IgD-negative memory B cell (primary cell): ENCODE results near the gene KLF7. TPM values are rescaled to one million over a fixed set of nuclear protein-coding genes. Genes with fewer than 3 reads are reported as not detected.

Experiments
- H3K27ac Mint-ChIP-seq, 3 donors: one replicate each; pipeline ENCODE4 v1.8.0; 2020 to 2022; ENCODE audit warnings: mild to moderate bottlenecking in 3 of 3, mixed read lengths in 3 of 3, moderate library complexity in 1 of 3
- H3K27me3 Mint-ChIP-seq: one replicate; pipeline ENCODE4 v1.8.0; 2021; ENCODE audit warnings: mixed read lengths
- H3K36me3 Mint-ChIP-seq: one replicate; pipeline ENCODE4 v1.8.0; 2020; ENCODE audit warnings: mild to moderate bottlenecking, mixed read lengths
- H3K4me1 Mint-ChIP-seq, 3 donors: one replicate each; pipeline ENCODE4 v1.8.0; 2020 to 2022; ENCODE audit warnings: mixed read lengths in 3 of 3, mild to moderate bottlenecking in 1 of 3
- H3K4me3 Mint-ChIP-seq, 4 donors: one replicate each; pipeline ENCODE4 v1.8.0; 2020 to 2022; ENCODE audit warnings: mild to moderate bottlenecking in 4 of 4, mixed read lengths in 4 of 4, moderate library complexity in 3 of 4
- H3K9me3 Mint-ChIP-seq, 3 donors: one replicate each; pipeline ENCODE4 v1.8.0; 2020 to 2021; ENCODE audit warnings: mixed read lengths in 3 of 3, mild to moderate bottlenecking in 1 of 3
- polyA plus RNA-seq: library from polyadenylated mRNA; unstranded; fragments of 300-500 nt; fragmentation: Illumina TruSeq; gene quantifications from one replicate; pipeline ENCODE4 v1.2.3, GENCODE V29; 2021

The KLF7 gene
- polyA plus RNA-seq, 1 donor from 2014 or later = 17.9 TPM

DNA sequence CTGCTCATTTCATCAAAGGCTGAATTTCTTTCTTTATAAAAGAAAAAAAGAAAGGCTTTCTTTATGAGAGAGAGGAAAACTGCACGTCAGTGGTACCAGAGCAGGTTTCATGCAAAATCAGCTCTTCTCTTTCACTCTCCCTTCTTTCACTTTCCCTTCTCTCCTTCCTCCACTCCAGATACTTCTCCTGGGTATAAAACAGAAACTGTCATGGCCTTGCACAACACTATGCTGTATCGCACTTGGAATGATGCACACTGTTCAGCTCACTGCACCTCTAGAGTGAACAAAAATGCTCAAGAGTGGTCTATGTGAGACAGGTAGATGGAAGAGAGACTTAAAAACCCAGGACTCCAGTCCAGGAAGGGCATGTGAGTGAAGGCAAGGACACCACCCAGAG is 73.8 kb downstream of the KLF7 start:
- Mint-ChIP-seq H3K27ac (no peak overlapping the region), H3K27me3 (no peaks in the 10 kb centered on the region)

DNA sequence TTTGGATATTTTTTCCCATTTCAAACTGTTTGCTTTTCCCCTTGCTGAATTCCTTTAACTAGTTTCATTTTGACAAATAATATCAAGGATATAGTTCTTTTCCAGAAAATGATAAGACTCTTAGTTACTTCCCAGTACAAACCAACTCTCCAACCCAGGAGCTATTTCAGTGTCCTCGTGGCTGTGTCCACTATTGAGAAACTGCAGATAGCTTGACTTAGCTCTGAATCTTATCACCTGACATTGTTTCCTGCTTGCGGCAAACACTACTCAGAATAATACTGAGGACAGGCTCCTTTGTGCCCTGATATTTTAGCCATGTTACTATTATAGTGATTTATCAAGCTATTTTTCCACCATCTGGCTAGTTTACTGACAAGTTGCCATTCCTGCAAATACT is 74.6 kb downstream of the KLF7 start:
- Mint-ChIP-seq H3K36me3 (peaks cover 10% of the 10 kb centered on the region), H3K4me3 (no peak overlapping the region), H3K27me3 (no peaks in the 10 kb centered on the region), H3K4me1 (peaks cover 17 to 38% (median 20%) of the 10 kb centered on the region in 3 donors), H3K27ac (no peak overlapping the region), H3K9me3 (peaks cover 0 to 4% (median 2%) of the 10 kb centered on the region in 3 donors)

More for the DNA sequence above, 73.8 kb downstream of the KLF7 start:
- H3K9me3 Mint-ChIP-seq = peaks cover 1 to 4% (median 2%) of the 10 kb centered on the region in 3 donors
- peaks cover 17 to 38% (median 19%) of the 10 kb centered on the region in 3 donors for H3K4me1 Mint-ChIP-seq
- peaks cover 9% of the 10 kb centered on the region for H3K36me3 Mint-ChIP-seq
- peak overlapping the region in 1 of 4 donors; percentile 6 for H3K4me3 Mint-ChIP-seq

DNA sequence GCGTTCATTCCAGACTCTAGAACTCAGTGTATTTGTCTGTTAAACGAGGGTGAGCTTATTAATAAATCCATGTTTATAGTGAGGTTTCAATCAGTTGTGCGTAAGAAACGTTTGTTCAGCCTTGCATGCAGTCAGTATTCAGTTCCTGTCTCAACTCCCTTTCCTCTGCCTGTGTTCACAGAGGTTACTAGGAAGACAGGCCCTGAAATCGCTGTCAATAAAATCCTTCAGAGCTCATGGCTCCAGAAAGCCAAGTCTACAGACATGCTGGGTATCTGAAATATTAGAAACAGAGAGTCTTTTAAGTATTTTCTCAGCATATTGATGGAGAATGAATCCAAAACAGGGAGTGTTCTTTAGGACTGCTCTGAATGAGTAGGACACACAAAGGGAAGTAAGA is 75.4 kb downstream of the KLF7 start:
- Mint-ChIP-seq H3K9me3 (peaks cover 0 to 4% (median 2%) of the 10 kb centered on the region in 3 donors), H3K36me3 (peaks cover 14% of the 10 kb centered on the region), H3K27me3 (no peaks in the 10 kb centered on the region), H3K27ac (peak overlapping the region in 1 of 3 donors; percentile 27), H3K4me3 (peak overlapping the region in 1 of 4 donors; percentile 2), H3K4me1 (peaks cover 17 to 38% (median 19%) of the 10 kb centered on the region in 3 donors)

DNA sequence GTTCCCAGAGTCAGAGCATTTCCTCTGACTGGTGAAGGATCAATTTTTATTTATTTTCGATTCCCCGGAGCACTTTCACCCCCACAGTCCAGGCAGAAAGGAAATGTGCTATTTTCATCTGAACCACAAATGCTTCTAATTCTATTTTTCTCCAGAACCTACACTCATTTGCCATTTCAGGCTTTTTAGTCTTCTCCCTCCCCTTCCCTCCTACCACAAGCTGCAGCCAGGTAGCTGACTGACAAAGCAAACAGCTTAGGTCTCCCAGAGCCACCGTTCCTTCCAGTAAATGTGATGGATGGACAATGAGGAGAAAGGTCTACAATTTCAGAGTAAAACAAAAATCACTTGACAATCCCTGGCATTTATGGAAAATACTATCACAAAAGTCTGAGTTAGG is 76.9 kb downstream of the KLF7 start:
- H3K36me3 Mint-ChIP-seq = peaks cover 14% of the 10 kb centered on the region
- H3K4me1 Mint-ChIP-seq = peaks cover 17 to 37% (median 19%) of the 10 kb centered on the region in 3 donors
- peak overlapping the region in 1 of 3 donors; percentile 73 for H3K27ac Mint-ChIP-seq
- peaks cover 0 to 4% (median 2%) of the 10 kb centered on the region in 3 donors for H3K9me3 Mint-ChIP-seq
- H3K4me3 Mint-ChIP-seq = peak overlapping the region in 2 of 4 donors; percentile 23 to 39
- H3K27me3 Mint-ChIP-seq = no peaks in the 10 kb centered on the region

DNA sequence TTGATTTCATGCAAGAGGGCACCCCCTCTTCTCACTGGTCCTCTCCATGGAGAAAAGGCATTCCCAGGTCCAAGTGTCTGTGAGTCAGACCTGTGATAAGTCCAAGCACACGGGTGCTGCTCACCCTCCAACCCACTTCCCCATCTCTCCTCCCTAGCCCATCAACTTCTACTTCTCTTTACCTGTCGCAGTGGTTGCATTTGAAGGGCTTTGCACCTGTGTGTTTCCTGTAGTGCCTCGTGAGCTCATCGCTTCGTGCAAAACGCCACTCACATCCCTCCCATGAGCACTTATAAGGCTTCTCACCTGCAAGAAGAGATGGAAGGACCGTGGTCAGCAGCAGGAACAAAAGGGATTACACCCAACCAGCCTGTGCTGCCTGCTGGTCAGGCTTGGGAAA is 77.5 kb downstream of the KLF7 start:
- Mint-ChIP-seq H3K4me1 (peaks cover 17 to 35% (median 17%) of the 10 kb centered on the region in 3 donors), H3K4me3 (peak overlapping the region in 1 of 4 donors; percentile 19), H3K27me3 (no peaks in the 10 kb centered on the region), H3K36me3 (peaks cover 12% of the 10 kb centered on the region), H3K9me3 (peaks cover 0 to 4% (median 2%) of the 10 kb centered on the region in 3 donors), H3K27ac (peak overlapping the region in 1 of 3 donors; percentile 73)

DNA sequence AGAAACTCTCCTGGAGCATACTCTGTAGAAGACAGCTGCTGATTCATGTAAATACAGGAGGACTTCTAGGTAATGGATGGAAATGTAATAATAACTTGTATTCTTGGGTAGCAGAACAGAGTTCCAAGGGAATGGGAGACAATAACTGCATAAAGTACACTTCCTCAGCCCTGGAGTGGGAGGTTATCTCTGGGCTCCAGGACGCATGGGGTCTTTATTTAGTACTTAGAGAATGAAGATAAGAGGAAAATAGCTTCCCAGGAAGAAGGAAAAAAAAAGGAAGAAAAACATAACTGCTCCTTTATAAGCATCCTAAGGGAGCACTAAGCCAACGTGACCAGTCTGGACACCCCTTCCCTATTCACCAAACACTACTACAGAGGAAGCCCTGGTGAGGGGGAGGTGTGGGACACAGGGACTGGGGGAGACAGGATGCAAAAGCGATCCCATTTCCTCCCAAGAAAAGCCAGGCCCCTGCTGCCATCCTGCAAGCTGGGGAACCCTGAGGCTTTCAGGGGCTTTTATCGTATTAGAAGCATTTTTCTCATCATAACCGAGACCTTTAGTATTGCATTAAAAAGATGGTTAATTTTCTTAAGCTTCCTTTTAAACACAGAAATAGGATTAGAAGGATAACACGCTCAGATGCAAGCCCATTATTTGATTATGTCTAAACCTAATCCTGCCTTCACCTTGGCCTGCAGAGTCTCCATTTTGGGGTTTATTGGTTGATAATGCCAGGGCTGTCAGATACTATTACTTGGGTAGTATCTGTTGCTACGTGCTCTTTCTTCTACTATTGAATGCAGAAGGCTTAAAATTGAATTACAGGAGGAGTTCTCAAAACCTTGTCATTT is 78.5 kb downstream of the KLF7 start:
- no peak overlapping the region for H3K4me3 Mint-ChIP-seq
- H3K4me1 Mint-ChIP-seq = peaks cover 13 to 34% (median 17%) of the 10 kb centered on the region in 3 donors
- no peaks in the 10 kb centered on the region for H3K27me3 Mint-ChIP-seq
- H3K36me3 Mint-ChIP-seq = peaks cover 13% of the 10 kb centered on the region
- no peak overlapping the region for H3K27ac Mint-ChIP-seq
- H3K9me3 Mint-ChIP-seq = peaks cover 0 to 4% (median 2%) of the 10 kb centered on the region in 3 donors

DNA sequence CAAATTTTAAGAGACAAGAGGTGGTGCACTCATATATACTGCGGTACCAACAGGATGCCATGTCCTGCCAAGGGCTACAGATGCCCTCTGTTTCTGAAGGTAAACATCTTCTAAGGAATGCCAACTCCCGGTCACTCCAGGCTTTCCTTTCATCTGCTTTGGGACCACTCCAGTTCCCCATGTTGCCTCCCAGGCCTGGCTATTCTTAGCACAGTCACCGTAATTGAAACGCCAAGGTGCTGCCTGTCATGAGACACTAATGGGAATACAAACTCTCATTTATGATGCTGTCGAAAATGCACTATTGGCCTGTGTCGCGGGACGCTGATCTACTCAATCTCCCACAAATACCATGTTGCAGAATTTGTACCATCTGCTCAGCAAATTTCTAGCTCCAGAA is 79.6 kb downstream of the KLF7 start:
- Mint-ChIP-seq H3K27me3 (no peaks in the 10 kb centered on the region), H3K36me3 (peaks cover 10% of the 10 kb centered on the region), H3K4me3 (no peak overlapping the region), H3K27ac (no peak overlapping the region), H3K9me3 (no peaks in the 10 kb centered on the region), H3K4me1 (peaks cover 13 to 25% (median 13%) of the 10 kb centered on the region in 3 donors)

DNA sequence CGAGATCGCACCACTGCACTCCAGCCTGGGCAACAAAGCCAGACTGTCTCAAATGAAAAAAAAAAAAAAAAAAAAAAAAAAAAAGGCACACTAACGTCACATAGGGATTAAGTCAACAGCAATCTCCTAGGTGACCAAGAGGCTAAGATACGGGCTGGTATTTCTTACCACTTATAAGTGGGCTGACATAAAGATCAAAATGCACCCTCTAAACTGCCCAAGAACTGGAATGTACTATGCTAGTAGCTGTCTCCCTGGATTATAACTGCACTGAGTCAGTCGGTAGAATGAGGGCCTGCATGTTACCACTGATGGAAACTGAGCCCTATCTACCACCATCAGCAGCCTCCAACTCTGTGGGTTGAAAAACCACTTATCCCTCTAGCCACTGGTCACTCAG is 80.6 kb downstream of the KLF7 start:
- peaks cover 16% of the 10 kb centered on the region for H3K36me3 Mint-ChIP-seq
- H3K9me3 Mint-ChIP-seq = no peaks in the 10 kb centered on the region
- peaks cover 7 to 18% (median 13%) of the 10 kb centered on the region in 3 donors for H3K4me1 Mint-ChIP-seq
- H3K4me3 Mint-ChIP-seq = no peak overlapping the region
- no peaks in the 10 kb centered on the region for H3K27me3 Mint-ChIP-seq
- no peak overlapping the region for H3K27ac Mint-ChIP-seq

DNA sequence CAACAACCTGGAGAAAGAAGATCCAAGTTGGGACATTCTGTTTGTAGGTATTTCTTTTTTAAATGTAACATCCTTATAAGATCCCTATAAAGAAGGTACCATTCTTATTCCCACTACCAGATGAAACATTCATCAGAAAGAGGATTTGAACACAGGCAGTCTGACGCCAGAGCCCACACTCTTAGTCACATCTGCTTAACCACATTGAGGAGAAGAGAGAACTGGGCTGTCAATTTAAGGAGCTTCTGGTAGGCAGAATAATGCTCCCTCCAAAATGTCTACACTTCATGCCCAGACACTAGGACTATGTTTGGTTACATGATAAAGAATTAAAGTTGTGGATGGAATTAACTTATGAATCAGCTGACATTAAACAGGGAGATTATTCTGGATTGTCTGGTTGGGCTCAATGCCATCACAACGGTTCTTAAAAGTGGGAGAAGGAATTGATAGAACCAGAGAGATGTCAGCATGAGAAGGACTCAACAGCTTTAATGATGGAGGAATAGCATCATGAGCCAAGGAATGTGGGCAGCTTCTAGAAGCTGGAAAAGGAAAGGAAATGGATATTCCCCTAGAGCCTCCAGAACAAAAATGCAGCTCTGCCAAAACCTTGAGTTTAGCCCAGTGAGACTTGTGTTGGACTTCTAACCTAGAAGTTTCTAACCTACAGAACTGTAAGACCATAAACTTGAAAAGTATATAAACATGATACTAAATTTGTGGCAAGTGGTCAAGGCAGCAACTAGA is 82.2 kb downstream of the KLF7 start:
- H3K4me1 Mint-ChIP-seq = peaks cover 0 to 6% (median 3%) of the 10 kb centered on the region in 3 donors
- peaks cover 0 to 2% (median 0%) of the 10 kb centered on the region in 3 donors for H3K9me3 Mint-ChIP-seq
- no peak overlapping the region for H3K27ac Mint-ChIP-seq
- no peak overlapping the region for H3K4me3 Mint-ChIP-seq
- H3K27me3 Mint-ChIP-seq = no peaks in the 10 kb centered on the region
- peaks cover 19% of the 10 kb centered on the region for H3K36me3 Mint-ChIP-seq

DNA sequence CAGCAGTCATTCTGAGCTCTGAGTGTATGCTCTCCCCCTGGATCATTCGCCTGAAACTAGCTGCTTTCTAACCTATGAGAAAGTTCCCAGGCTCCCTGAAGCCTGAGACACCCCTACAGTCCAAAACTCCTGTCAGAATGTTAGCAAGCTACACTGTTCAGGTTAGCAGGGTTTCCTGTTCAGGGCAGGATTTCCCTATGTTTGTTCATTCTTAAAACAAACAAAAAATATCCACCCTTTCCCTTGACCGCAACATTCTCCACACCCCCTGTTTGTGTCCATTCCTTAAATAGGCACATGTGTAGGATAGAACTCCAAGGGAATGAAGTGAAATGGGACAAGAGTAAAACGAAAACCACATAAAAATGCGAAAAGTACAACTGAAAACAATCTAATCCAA is 83.1 kb downstream of the KLF7 start:
- peaks cover 19% of the 10 kb centered on the region for H3K36me3 Mint-ChIP-seq

DNA sequence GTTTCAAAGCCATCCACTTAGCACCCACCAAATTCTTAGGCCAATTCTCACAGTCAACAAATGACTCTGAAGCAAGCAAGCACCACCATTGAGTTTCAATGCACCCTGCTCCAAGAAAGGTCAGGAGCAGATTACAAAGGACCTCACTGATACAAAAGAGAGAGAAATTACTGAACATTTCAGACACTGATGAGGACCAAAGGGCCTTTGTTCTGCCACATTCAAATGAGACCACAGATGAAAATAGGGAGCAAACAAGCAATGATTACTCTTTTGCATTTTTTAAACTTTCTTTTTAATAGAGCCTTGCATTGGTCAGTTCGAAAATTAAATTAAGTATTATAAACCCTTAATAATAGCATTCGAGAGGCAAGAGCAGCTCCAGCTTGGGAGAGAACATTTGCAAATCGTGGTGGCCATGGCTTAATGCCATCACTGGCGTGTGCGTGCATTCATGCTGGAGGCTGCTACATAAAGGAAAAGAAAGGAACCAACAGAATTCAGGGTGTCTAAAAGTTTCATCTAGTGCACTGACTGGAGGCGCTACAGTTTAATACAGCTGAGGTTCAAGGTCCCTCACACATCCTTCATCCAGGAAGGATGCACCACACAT is 87.5 kb downstream of the KLF7 start:
- H3K27me3 Mint-ChIP-seq = peaks cover 12% of the 10 kb centered on the region
- H3K4me1 Mint-ChIP-seq = peaks cover 12 to 17% (median 16%) of the 10 kb centered on the region in 3 donors
- H3K9me3 Mint-ChIP-seq = peaks cover 0 to 2% (median 0%) of the 10 kb centered on the region in 3 donors
- H3K4me3 Mint-ChIP-seq = no peak overlapping the region
- peaks cover 18% of the 10 kb centered on the region for H3K36me3 Mint-ChIP-seq
- H3K27ac Mint-ChIP-seq = no peak overlapping the region

More for the DNA sequence above, 83.1 kb downstream of the KLF7 start:
- Mint-ChIP-seq H3K9me3 (peaks cover 0 to 2% (median 0%) of the 10 kb centered on the region in 3 donors), H3K27ac (no peak overlapping the region), H3K4me3 (no peak overlapping the region), H3K4me1 (peaks cover 0 to 3% (median 0%) of the 10 kb centered on the region in 3 donors), H3K27me3 (no peaks in the 10 kb centered on the region)

DNA sequence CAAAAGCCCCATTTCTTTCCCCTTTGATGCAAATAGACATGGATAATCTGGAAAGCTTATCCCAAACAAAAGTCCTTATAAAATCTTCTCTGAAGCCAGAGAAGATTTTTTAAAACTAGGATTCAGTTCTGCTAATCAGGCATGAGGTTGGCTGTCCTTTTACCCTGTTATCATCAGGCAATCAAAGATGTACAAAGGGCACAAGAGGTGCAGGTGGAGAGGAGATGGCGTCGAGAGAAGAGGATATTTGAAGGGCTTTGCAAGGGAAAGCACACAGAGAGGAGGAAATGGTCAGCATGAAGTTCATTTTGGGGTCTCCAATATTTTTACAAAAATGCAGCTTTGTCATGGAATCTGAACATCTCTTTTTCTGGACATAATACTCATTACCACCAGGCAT is 88.5 kb downstream of the KLF7 start:
- peak overlapping the region in 1 of 3 donors; percentile 38 for H3K27ac Mint-ChIP-seq
- peaks cover 16% of the 10 kb centered on the region for H3K36me3 Mint-ChIP-seq
- H3K4me1 Mint-ChIP-seq = peaks cover 22 to 24% (median 23%) of the 10 kb centered on the region in 3 donors
- H3K9me3 Mint-ChIP-seq = peaks cover 0 to 2% (median 0%) of the 10 kb centered on the region in 3 donors
- H3K4me3 Mint-ChIP-seq = no peak overlapping the region
- peaks cover 15% of the 10 kb centered on the region for H3K27me3 Mint-ChIP-seq

DNA sequence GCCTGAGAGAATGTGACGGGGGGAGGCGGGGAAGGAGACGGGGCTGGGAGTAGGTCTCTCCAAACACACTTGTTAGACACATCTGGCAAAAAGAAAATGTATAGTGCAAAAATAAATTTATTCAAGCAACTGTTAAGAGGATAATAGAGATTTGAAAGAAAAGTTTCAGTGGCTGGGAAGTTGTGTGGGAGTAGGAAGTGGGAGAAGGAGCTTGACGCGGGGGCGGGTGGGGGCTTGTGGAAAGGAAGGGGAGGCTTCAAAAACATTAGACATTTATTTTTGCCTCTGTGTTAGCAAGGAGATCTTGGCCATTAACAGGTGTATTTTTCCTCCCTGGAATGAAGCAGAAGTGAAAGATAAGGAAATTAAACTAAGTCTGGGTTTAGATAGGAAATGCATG is 90.3 kb downstream of the KLF7 start:
- Mint-ChIP-seq H3K27me3 (peaks cover 16% of the 10 kb centered on the region), H3K36me3 (peaks cover 14% of the 10 kb centered on the region), H3K9me3 (peaks cover 0 to 2% (median 0%) of the 10 kb centered on the region in 3 donors), H3K27ac (no peak overlapping the region), H3K4me3 (no peak overlapping the region), H3K4me1 (peaks cover 23 to 28% (median 25%) of the 10 kb centered on the region in 3 donors)

DNA sequence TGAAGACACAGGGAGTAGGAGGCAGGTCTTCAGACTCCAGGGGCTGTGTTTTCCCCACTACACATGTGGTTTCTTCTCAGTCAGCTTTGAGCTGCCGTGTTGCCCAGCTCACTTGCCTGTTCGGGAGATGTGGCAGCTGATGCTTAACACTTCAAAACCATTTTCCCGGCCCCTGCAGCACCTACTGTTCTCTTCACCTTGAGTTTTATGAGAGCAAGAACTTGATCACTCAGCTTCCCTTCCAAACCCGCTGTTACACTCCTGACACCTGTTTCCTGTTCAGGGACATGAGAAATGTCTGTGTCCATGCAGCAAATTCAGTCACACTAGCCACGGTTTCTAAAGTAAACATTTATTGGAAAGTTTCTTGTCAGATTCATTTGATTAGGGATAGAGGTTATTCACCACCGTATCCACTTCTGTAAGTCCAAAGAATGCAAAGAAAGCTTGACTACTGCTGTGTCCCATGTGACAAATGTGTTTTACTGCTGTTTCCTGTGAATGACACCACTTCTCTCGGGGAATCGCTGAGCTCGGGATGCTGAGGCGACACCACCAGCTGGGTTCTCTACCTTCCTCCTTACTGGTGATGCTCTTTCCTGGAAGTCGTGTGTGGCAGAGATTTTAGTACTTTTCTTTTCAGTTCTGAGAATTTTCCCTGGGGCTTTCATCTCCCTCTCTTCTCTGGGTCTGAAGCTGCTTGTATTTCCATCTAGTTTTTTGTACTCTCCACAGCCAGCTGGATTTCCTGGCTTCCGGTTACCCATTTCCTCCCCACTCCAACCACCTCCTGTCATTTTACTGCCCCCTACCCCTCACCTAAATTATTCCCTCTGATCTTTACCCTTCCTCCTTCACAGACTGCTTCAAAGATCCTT is 91.7 kb downstream of the KLF7 start:
- Mint-ChIP-seq H3K9me3 (no peaks in the 10 kb centered on the region), H3K27me3 (peaks cover 19% of the 10 kb centered on the region), H3K36me3 (peaks cover 5% of the 10 kb centered on the region), H3K27ac (peak overlapping the region in 2 of 3 donors; percentile 20 to 48), H3K4me3 (peak overlapping the region in 2 of 4 donors; percentile 48 to 79), H3K4me1 (peaks cover 23 to 30% (median 29%) of the 10 kb centered on the region in 3 donors)
